Endometrium (tissue), 2 donors: ENCODE results near the gene MRGPRD.

ENCODE experiments used
- FAIRE-seq: peaks from 2 replicates; lab custom pipeline; 2012; peaks lifted over from hg19 to GRCh38; lab: Jason Lieb, UNC
- donor health status: control.
- donor health status: control.

The MRGPRD gene

DNA sequence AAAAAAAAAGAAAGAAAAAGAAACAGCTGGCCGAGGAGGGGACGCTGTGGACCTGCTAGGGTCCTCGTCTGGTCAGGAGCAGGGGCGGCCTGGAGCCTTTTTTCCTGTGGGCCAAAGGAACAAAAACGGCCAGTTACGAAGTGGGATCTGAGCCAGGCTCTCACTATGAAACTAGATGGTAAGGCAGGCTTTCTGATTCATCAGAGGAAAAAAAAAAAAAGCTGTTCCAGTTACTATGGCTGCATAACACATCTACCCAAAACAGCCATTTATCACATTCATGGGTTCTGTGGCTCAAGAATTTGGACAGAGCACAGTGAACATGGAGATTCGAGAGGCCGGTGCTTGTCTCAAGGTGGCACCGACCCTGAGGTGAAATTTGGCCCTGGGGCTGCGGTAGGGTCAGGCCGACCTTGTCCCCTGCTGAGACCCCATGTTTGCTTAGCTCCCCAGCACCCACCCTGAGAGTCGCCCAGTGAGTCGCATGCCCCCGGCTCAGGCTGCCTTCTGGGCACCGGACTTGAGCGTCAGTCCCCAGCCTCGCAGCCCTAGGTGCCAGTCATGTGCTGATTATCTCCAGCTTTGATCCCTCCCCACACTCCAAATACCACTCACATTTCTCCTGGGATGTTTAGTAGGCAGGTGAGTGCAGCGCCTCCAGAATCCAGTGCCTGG, 34.2 kb downstream of the MRGPRD start:
- FAIRE-seq: no peak

DNA sequence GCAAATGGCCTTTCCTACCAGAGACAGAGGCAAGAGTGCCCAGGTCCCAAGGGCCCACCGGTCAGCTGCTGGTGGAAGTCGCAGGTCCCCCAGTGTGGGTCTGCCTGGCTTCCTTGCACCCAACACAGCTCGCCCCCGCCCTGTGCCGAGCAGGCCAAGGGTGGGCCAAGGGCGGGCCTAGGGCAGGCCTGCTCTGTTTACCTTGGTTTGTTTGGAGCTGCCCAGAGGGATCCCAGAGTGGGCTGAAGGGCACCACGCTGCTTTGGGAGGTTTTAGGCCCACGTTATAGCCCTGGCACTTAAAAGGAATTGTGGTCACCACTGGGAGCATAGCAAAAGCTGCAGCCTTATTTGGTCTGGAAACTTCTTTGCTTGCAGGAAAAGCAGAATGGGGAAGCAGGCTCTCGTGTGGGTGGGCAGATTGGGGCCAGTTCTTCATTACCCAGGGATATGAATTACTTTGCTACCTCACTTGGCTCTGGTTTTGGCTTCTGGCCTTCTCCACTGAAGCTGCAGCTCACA, 38.0 kb downstream of the MRGPRD start:
- no peak for FAIRE-seq

DNA sequence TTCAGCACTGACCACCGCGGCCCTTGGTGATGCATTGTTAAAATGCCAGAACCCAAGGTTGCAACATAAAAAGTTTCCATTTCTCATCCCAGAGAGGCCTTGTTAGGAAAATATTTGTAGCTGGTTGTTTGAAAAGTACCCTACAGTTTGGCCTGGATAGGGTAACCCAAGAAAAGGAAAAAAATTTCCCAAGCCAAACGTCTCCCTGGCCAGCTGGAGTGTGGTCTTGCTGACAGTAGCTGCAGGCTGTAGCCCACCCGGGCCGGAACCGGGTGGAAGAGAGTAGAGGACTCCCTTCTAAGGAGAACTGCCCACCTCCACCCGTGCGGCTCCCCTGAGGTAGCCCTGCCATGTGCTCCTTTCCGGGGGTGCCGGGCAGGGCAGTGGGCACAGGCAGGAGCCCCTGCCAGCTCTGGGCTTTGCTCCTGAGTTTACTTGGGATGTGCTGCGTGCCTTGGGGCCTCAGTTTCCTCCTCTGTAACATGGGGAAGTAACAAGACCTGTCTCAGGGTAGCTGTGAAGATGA, 38.6 kb downstream of the MRGPRD start:
- no peak for FAIRE-seq

DNA sequence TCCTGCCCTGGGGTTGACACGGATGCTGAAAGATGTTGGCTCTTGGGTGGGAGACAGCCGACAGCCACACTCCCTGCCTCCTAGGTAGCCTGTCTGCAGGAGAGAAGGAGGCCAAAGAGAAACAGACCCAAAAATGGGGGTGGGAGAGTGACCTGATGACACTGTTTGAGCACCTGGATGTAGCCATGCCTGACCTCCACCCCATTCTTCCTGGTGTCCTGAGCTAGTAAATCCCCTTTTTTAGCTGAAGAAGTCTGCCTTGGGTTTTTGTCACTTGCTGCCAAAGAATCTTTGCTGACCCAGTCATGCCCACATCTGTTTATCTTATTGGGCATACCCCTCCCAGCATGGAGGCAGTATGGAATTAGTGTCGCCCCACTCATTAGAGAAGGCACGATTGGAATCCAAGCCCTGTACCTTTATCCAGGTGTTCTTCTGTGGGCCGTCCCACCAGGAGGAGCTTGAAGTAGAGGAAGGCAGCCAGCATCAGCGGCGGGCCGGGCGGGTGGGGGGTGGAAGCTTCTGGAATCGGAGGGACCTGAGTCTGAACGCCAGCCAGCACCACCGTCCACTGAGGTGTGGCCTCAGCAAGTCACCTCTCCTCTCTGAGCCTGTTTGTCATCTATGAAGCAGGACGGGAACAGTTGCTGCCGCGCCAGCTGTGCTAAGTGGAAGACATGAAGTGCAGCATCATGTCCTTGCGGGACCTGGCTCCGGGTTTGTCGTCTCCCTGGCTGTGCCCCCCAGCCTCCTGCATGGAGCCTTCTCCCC, 39.3 kb downstream of the MRGPRD start:
- no peak for FAIRE-seq

DNA sequence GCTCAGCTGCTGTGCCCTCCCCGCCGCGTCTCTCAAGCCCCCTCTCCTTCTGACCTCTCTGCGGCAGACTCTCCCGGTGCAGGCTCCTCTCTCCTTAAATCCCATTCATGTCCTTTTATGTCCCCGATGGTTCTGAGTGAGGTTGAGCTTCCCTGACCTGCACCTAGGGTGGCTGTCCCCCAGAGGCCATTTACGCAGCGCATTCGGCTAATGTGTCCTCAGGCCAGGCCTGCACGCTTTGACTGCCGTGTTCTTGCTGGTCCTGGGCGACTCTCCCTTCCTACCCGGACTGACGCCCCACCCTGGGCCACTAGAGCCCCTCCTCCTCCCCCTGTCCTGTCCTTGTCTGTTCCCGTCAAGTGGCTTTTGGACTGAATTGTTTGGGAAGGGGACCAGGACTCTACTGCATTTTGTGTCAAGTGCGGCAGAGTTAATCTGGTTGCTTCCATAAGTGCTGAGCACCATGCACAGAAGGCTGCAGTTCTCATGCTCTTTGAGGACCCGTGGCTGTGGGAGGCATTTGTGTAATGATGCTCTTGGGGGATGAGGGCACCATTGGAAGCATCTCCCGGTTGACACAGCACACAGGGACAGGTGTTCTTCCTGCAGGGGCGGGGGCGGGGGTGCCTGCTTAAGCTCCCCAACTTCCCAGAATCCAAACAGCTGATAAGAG, 40.0 kb downstream of the MRGPRD start:
- FAIRE-seq: no peak

DNA sequence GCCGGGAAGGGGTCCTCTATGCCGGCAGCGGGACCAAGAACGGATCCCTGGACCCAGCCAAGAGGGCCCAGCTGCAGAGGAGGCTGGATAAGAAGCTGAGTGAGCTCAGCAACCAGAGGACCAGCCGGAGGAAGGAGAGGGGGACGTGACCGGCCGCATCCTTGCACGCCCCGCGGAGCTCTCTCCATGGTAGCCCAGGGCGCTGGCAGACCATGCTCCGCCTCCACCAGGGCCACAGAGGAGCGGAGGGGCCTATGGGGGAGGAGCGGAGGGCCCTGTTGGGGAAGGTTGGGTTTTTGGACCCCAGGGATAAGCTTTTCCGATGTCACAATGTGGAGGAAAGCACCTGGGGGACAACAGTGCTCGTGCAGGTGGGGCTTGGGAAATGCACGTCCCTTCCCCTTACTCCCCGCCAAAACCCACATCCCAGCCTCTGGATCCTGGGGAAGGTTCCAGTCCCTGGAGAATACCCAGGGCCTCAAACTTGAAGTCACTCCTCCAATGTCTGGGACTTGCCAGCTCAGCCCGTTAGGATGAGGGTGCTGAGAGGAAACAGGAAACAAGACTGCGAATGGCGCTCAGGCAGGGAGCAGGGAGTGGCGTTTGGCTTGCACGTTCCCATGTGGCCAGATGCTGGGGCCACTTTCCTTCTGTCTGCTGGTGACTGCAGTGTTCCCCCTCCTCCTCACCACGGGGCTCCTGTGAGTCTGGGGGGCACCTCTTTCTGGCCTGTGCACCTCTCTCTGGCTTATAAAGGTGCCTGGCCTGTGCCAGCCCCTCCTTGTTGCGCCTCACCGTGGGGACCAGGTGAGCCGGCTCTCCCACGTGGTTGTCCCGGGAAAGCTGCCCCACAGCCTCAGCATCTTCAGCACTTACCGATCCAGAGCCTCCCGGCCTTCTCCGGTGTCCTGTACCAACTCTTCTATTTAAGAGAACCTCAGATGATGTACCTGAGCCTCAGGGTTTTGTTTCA, 40.9 kb downstream of the MRGPRD start:
- no peak for FAIRE-seq

DNA sequence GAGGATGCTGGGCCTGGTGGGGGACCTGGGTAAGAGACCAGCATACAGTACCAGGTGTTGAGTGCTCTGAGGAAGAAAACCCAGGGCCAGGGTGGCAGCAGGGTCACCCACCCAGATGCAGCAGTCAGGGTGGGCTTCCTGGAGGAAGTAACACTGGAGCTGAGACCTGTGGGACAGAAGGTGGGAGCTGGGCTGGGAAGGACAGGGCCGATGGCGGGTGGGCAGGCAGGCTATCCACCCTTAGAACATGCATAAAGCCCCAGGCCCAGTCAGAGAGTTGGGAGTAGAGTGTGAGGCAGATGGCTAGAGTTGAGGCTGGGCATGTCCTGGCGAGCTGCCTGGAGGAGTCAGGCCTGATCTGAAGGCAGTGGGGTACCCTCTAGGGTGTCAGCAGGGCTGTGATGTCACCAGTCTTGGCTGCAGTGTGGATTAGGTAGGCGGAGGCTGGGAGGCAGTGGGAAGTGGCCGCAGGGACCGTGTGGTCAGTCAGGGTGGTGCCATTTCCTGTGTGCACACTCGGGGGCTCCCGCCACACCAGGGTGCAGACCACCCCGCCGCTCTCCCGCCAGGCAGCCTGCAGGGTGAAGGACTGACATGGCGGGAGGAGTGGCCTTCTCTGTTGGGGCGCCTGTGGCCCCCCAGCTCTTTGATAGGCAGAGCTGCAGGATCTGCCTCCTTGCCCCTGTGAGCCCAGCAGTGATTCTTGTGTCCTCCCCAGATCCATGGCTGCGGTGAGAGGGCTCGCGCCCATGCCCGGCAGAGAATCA, 41.8 kb downstream of the MRGPRD start:
- no peak for FAIRE-seq

DNA sequence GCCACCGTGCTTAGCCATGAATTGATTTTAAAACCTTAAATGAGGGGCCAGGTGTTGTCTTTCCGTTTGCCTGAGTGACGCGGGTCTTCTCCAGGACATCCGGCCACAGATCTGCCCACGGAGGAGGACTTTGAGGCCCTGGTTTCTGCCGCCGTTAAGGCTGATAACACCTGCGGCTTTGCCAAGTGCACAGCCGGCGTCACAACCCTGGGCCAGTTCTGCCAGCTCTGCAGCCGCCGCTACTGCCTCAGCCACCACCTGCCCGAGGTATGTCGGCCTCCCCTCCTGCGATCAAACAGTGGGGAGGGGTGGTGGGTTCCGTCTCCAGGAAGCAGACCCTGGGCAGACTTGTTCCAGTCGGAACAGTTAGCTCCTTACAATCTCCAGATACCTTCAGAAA, 42.7 kb downstream of the MRGPRD start:
- FAIRE-seq: no peak

DNA sequence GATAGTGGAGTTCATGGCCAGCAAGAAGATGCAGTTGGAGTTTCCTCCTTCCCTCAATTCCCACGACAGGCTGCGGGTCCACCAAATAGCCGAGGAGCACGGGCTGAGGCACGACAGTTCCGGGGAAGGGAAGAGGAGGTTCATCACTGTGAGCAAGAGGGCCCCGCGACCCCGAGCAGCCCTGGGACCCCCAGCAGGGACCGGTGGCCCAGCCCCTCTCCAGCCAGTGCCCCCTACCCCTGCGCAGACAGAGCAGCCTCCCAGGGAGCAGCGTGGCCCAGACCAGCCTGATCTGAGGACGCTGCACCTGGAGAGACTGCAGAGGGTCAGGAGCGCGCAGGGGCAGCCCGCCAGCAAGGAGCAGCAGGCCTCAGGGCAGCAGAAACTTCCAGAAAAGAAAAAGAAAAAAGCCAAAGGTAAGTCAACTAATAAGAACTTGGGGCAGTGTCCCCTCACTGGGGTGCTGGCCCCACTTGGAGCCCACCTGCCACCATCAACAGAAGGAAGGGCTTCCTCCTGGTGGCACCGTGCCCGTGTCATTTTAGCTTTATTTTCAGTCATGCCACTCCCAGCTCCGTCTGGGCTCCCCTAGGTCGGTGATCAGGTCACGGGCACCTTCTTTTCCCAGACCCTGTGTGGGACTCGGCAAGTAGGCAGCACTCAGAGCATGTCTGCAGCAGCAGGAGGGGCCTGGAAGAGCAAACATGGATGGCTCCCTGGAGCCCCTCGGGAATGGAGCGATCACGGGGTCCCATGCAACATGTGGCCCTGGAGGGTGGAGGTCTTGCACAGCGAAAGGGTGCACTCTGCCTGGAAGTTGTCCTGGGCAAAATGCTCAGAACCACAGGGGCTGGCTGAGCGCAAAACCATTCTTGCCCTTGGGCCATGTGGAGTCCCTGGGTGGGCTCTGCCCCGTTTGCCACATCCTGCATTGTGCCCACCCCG, 43.8 kb downstream of the MRGPRD start:
- FAIRE-seq: no peak

DNA sequence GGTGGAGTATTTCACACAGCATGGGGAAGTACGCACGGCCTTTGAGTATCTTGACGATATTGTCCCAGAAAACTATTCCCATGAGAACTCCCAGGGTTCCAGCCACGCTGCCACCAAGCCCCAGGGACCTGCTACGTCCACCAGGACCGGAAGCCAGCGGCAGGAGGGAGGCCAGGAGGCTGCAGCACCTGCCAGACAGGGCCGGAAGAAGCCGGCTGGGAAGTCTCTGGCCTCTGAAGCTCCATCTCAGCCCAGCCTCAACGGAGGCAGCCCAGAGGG, 44.5 kb downstream of the MRGPRD start:
- FAIRE-seq: no peak

DNA sequence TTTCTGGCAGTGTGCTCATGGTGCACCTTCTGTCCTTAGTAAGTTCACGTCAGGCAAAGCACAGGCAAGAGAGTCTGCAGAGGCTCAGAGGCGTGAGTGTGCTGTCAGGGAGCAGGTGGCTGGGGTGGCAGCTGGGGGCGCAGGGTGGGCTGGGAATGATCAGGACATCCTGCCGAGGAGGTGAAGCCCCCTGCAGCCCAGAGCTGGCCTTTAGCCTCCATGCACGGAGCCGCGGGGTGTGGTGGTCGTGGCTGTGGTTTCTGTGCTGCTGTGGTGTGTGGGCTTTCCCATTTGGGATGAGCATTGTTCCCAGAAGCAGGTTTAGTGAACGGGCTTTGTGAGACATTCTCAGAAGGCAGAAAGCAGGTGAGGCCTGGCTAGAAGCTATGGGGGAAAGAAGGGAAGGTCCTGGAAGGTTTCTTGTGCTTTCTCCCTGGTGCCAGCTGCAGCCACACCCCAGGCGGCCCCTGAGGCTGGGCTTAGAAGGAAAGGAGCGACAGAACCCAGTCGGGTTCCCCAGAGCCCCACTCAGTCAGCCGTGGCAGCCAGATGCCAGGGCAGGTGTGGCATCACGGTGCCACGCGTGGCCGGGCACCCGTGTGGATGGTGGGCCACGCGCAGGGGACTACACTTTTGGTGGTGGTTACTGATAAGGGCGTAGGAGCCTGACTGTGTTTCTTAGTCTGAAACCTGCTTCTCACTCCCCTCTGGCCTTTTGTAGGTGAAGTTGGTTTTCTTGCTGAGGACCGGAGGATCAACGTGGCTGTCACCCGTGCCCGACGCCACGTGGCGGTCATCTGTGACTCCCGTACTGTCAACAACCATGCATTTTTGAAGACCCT, 45.0 kb downstream of the MRGPRD start:
- no peak for FAIRE-seq

DNA sequence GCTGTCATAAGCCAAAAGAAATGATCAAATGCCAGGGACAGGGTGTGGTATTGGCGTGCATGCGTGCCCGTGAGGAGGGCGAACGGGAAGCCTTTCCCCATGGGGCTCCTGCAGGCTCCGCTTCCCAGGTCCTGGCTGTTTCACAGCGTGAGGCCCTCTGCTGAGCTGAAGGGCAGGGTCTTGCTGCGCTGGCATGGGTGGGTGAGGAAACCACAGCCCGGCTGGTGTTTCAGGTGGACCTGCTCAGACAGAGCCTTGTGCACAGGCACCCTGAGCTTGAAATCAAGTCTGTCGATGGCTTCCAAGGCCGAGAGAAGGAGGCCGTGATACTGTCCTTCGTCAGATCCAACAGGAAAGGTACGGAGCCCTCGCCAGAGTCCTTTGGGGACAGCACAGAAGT, 45.7 kb downstream of the MRGPRD start:
- no peak for FAIRE-seq

DNA sequence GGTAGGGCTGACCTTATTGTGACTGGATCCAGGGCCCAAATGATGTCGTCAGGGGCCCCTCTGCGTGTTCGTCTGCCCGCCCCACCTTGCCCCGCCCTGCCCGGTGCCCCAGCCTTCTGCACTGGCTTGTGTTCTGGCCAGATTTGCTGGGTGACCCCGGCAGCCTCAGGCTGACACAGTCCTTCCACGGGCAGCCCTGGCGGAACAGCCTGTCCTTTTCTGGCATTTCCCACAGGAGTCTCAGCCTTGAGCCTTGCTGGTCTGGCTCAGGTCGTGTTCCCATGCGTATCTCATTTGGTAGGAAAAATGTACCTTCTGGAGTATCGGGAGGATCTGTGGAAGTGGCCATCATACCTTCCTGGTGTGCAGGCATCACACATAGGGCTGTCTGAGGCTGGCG, 46.1 kb downstream of the MRGPRD start:
- FAIRE-seq: no peak

DNA sequence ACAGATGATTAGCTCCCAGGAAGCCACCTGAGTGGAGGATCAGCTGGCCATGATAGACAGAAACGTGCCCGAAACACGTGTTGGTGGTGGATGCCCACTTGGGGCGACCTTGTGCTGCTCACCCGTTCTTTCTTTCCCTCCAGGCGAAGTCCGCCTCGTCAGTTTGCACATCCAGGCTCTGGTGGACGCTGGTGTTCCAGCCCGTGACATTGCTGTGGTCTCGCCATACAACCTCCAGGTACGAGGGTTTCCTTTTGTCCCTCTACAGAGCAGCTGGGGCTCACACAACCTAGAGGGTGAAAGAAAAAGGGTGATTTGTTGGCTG, 46.5 kb downstream of the MRGPRD start:
- no peak for FAIRE-seq

DNA sequence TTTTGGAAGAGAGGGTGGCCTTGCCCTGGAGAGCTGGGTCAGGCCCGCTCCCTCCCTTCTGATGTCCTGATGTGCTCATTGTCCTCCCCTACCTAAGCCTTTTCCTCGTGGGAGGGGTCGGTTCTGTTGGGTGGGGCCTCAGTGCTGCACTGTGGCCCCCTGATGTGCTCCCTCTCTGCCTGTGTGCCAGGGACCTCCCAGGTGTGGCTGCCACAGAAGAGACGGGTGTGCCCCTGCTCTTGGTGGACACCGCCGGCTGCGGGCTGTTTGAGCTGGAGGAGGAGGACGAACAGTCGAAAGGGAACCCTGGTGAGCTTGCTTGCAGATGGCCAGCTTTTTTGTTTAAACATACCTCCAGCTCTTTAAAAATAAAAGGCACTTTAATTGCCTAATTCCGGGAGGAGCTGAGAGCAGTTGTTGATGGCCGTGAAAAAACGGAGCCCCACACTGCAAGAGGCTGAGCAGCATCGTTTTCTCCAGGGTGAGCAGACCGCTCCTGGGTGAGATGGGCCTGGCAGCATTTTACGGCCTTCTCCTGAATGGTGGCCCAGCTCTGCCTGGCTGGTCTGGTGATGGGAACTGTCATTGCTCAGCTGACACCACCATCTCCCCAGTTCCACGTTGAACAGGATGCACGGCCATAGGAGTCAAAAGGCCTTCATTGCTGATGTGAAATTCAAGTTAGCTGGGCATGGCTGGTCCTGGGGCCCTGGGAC, 47.0 kb downstream of the MRGPRD start:
- no peak for FAIRE-seq

DNA sequence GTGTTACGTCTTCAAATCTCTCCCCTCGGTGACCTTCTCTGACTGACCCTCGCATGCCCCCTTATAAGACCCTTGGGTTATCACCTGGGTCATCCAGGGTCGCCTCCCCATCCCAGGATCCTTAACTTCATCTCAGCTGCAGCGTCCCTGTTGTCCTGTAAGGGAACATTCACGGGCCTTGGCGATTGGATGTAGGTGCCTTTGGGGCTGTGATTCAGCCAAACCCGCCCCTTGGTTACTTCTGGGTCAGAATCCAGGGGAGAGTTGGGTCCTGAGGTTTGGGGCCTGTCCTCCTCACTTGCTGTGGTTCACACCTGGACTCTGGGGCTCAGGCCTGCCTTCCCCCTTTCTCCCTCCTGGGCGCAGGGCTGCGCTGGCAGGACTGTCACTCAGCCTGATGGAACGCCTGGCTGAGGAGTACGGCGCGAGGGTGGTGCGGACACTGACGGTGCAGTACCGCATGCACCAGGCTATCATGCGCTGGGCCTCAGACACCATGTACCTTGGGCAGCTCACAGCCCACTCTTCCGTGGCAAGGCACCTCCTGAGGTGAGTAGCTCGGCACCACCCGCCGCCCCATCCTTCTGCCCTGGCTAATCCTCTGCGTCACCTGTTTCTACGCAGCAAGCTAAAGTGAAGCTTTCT, 47.7 kb downstream of the MRGPRD start:
- no peak for FAIRE-seq

DNA sequence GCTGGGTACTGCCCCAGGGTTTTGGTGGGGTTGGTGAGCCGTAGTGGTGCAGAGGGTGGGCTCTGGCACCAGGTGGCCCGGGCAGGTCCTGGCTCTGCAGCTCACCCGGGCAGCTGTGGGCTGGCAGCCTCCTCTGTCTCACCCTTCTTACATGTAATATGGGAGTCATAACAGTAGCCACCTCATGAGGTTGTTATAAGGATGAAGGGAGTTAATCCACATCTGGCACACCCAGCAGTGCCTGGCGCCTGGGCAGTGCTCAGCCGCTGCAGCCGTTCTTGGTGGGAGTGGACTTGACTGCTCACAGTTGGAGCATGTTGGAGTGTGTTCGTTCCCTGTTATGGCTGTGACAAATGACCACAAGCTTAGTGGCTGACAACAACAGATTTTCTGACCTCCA, 48.4 kb downstream of the MRGPRD start:
- no peak for FAIRE-seq

DNA sequence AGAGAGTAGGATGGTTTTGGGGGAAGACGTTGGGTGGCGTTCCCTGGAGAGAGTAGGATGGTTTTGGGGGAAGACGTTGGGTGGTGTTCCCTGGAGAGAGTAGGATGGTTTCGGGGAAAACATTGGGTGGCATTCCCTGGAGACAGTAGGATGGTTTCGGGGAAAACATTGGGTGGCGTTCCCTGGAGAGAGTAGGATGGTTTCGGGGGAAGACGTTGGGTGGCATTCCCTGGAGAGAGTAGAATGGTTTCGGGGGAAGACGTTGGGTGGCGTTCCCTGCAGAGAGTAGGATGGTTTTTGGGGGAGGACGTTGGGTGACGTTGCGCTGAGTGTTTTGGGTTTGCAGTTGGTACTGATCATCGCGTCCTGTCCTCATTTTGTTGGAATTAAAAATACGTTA, 48.9 kb downstream of the MRGPRD start:
- no peak for FAIRE-seq
